Erythroblast (primary cell): ENCODE data around the gene PTPRT.

Source experiments
- GATA1 ChIP-seq: IDR thresholded peaks from 2 replicates; pipeline ENCODE4 v1.6.1; 2011; ENCODE audit warnings: low read depth, mild to moderate bottlenecking, control low read depth, low read length, moderate library complexity
- POLR2A ChIP-seq: IDR thresholded peaks from 2 replicates; pipeline ENCODE4 v1.6.1; 2011; ENCODE audit warnings: mild to moderate bottlenecking, low read length

DNA sequence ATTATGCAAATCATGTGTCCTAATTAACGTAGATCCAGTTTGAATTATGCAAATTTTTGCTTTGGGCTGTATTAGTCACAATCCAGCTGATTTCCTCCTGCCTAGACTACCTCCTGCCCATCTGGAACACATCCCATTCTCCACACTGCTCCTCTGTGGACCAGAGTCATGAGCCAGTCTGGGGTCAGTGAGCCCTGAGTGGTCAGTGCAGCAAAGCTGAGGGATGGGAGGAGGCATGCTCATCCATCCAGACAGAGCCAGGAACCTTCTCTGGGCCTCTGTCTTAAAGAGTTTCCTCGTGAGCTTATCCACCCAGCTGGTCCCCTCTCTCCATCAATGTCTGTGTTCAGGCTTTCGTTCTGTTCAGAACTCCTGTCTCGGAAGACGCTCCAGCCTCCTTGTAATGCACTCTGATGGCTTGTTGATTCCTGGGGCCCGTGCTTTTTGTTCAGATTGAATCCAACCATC is 747.8 kb downstream of the PTPRT start:
- TF ChIP-seq POLR2A, result no peak
- no peak for TF ChIP-seq GATA1
